ENCODE measurements around the gene DOCK2. TPM values are rescaled to one million over a fixed set of nuclear protein-coding genes. Genes with fewer than 3 reads are reported as not detected.

DOCK2 gene
- total RNA-seq, 1 donor = 167 TPM

- no peak for DNase-seq (ENCODE audit: low read depth in 2 of 3, low spot score in 2 of 3)
These were observed 210.4 kb downstream of the DOCK2 start for GRCh38 chr5:169847519-169847918.

DNA sequence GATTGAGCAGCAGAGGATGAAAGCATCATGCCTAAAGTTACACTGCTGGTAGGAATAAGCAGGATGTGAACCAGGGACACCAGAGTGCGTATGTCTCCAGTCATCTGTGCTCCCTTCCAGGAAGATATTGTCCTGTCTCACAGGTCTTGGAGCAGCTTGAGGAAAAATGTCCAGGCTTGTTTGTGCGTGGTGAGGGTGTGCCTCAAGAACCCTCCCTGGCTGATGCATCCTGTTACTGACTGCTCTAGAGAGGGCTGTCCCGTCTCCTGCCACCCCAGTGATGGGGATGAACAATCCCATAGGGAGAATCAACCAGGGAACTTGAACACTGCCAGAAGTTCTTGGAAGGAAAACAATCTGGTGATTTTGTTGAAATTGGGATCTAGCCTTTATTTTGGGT, 211.2 kb downstream of the DOCK2 start:
- no peak for DNase-seq (ENCODE audit: low read depth in 2 of 3, low spot score in 2 of 3)

DNA sequence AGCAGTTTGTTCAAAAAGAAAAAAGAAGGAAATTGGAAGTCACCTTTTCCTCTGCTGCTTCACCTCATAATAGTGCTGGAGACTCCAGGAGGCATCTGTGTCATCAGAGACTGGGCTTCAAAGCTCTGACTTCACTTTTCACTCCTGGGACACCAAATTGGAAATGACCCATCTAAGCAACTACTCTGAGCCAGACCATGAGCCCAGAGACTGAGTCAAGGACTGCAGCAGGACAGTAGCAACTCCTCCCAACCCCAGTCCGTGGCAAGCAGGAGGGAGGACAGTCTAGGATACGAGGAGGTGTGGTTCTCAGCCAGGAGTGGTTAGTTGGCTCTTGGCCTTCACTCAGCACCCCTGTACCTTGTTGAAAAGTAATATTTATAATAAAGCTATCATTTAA, 211.7 kb downstream of the DOCK2 start:
- DNase-seq (ENCODE audit: low read depth in 2 of 3, low spot score in 2 of 3) = no peak

DNA sequence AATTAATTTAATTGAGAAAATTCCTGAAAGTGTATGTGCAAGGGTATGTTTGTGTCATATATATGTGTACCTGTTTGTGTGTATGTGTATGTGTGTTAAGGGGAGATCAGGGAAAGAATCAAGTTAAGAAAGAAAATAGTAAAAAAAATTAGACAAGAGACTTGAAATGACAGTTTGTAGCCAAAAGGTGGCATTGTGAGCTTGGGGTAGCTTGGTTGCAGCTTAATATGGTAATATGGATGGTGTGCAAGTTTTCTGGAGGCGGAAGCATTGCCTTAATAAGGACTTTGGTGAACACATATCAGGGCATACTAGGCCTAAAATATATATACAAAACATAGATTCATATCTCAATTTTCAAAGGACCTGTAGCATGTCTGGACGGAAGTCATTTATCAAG, 213.3 kb downstream of the DOCK2 start:
- peak in 1 of 3 donors; percentile 21 for DNase-seq (ENCODE audit: low read depth in 2 of 3, low spot score in 2 of 3)

DNA sequence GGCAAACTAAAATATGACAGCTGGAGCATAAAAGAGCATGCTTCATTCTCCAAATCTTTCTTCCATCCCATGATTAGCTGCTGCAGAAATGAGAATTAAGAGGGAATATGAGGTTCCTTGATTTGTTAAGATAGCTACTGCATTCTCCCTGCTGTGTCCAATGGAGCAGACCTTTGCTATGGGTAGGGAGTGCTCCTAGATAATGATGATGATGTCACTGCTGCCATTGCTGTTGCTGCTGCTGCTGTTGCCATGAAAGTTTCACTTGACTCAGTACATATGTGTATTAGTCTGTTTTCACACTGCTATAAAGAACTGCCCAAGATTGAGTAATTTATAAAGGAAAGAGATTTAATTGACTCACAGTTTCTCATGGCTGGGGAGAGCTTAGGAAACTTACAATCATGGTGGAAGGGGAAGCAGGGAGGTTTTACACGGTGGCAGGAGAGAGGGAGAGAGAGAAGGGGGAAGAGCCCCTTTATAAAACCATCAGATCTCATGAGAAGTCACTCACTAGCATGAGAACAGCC, 214.3 kb downstream of the DOCK2 start:
- no peak for DNase-seq (ENCODE audit: low read depth in 2 of 3, low spot score in 2 of 3)

- peak in 1 of 3 donors; percentile 6 for DNase-seq (ENCODE audit: low read depth in 2 of 3, low spot score in 2 of 3)
These were observed 219.5 kb downstream of the DOCK2 start for GRCh38 chr5:169856571-169856970.

DNA sequence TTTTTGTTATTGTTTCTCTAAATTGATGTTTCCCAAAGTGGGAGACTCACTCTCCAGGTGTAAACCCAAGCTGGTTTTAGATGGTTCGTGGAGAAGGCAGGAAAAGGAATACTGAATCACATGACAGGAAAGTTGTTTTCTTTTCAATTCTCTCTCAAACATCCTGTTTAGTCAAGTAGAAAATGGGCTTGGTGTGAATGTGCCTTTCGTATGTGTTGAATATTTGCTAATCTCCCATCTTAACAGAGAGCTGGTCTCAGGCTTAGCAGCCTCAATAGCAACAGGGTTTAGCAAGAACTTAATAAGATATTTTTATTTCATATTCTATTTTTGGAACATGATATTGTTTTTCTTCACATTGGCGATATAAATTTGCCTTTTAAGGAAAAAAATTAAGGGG, 223.5 kb downstream of the DOCK2 start:
- no peak for DNase-seq (ENCODE audit: low read depth in 2 of 3, low spot score in 2 of 3)

DNA sequence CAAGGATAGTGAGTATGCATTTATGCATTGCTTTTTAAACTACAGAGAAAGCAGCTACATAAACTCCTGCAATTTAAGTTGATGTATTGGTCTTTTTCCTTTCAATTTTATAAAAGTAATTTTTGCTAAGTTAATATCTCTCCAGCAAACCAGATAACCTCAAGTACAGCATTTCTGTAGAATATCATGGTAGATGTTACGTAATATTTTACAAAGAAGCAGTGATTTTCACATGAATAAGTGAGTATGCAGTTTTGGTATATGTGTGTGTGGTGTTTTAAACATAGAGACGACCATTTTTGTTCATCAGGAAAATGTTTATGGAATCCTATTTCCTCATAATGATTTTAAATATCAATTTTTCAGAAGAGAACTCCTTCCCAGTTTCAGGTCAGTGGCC, 224.4 kb downstream of the DOCK2 start:
- no peak for DNase-seq (ENCODE audit: low read depth in 2 of 3, low spot score in 2 of 3)

- DNase-seq (ENCODE audit: low read depth in 2 of 3, low spot score in 2 of 3) = no peak
These were observed 224.9 kb downstream of the DOCK2 start for GRCh38 chr5:169861934-169862333.

DNA sequence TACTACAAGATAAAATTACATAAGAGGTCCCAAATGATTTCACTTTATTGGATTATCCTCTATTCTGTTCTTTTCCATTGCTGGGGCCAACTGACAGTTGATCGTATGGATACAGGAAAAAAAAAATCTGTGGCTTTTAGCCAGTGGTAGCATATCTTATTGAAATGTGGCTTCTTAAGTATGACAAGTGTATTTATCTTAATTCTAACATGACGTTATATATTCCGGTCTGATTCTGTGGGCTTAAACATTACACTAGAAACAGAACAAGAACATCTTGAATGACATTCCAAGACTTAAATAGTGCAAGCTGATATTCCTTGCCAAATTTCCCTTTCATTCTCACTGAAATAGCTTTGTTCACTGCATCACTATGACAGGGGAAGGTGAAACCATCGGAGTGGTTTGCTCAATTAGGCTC, 225.3 kb downstream of the DOCK2 start:
- no peak for DNase-seq (ENCODE audit: low read depth in 2 of 3, low spot score in 2 of 3)

DNA sequence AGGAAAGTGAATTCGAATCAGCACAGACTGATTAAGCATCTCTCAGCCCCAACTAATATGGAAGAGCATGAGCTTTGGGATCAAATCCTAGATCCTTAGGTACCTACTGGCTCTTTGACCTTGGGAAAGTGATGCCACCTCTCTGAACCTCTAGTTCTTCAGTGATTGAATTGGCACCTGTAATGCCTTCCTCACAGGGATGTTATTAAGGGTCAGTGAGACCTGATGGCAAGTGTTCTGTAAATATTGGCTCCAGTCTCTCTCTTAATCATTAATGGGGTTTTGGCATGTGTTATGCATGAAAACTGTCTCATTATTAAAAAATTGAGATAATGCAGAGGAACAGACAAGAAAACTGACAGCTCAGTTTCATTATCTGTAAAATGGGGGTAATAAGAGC, 227.4 kb downstream of the DOCK2 start:
- no peak for DNase-seq (ENCODE audit: low read depth in 2 of 3, low spot score in 2 of 3)

DNA sequence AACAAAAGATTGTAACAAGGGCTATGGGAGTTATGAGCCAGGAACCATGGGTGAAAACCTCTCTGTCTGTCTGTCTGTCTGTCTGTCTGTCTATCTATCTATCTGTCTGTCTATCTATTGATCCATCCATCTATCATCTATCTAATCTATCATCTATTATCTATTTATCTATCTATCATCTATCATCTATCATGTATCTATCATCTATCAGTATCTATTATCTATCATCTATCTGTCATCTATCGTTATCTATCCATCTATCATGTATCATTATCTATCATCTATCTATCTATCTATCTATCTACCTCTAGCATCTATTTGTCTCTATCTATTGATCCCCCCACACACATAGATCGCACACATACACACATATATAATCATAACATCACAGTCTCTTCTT, 230.3 kb downstream of the DOCK2 start:
- DNase-seq (ENCODE audit: low read depth in 2 of 3, low spot score in 2 of 3) = no peak

- DNase-seq (ENCODE audit: low read depth in 2 of 3, low spot score in 2 of 3) = no peak
These were observed 232.0 kb downstream of the DOCK2 start for GRCh38 chr5:169869066-169869465.

- no peak for DNase-seq (ENCODE audit: low read depth in 2 of 3, low spot score in 2 of 3)
These were observed 233.1 kb downstream of the DOCK2 start for GRCh38 chr5:169870211-169870610.

GRCh38 chr5:169871826-169872490, 234.9 kb downstream of the DOCK2 start:
- DNase-seq (ENCODE audit: low read depth in 2 of 3, low spot score in 2 of 3) = no peak

DNA sequence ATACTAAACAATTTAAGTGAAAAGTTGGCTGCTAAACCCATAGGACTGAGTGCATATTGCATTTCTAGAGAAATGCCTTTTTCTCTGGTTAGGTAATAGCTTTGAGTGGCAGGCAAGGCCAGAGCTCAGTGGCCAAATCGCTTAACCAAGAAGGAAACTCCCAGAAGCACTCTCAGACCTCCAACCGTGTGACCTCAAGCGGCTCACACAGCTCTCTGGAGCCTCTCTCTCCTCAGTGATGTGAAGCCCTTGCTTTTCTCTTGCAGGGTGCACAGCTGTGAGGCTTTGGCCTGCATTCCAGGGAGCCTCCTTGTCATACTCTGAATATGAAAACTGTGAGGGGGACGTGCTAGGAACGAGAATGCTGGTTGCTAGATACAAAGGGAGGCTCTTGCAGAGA, 236.6 kb downstream of the DOCK2 start:
- no peak for DNase-seq (ENCODE audit: low read depth in 2 of 3, low spot score in 2 of 3)

DNA sequence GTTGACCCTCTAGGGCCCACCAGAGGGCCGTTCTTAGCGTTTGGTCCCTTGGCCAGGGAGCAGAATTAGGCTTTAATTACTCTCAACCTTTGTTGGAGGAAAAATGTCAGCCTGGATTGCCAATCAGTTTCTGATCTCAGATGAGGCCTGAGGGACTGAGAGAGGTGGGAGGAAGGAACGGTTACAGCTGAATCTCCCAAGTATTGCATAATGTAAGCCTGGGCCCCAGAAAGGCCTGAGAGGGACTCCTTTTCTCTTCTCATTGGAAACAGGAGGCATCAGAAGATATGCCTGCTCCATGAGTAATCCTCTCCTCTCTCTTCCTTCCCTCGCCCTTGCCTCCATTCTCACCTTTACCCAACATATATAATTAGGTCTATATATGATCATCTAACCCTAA, 237.5 kb downstream of the DOCK2 start:
- no peak for DNase-seq (ENCODE audit: low read depth in 2 of 3, low spot score in 2 of 3)

DNA sequence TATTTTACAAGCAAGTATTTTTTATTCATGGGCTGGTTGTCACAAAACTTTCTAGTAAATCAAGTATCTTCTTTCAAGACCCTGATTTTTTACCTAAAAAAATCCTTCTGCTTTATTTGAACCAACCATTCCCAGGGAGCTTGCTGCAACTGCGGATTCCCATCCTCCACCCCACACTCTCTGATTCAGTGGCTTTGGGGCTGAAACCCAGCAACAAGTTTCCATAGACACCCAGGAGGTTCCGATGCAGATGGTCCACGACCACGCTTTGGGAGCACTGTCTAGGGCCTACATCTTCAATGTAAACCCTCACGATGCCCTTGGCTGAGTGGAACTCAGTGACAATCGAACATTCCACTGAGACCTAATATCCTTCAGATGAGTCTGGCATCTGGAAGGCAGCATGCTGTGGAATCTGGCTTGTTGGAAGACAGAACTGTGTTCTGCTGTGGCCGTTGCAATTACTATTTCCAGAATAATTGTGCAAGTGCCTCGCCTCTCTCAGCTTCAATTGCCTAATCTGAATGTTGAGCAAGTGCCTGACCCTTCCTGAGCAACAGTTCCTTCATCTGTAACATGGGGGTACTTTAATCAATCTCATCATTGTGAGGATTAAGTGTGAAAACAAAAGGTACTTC, 238.1 kb downstream of the DOCK2 start:
- DNase-seq (ENCODE audit: low read depth in 2 of 3, low spot score in 2 of 3) = no peak

DNA sequence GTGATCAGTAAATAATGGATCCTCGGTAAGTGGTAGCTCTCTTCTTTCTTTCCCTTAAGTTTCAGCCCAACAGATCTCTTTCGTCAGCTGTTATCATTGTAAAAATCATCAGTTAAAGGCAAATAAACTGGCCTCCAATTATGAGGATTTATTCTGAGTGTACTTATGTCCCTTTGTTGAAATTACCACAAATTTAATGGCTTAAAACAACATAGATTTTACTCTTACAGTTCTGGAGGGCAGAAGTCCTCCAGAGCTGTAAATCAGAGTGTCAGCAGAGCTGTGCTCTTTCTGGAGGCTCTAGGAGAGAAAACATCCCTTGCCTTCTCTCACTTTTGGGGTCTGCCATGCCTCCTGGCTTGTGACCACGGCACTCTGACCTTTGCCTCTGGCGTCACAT, 238.7 kb downstream of the DOCK2 start:
- DNase-seq (ENCODE audit: low read depth in 2 of 3, low spot score in 2 of 3) = no peak

DNA sequence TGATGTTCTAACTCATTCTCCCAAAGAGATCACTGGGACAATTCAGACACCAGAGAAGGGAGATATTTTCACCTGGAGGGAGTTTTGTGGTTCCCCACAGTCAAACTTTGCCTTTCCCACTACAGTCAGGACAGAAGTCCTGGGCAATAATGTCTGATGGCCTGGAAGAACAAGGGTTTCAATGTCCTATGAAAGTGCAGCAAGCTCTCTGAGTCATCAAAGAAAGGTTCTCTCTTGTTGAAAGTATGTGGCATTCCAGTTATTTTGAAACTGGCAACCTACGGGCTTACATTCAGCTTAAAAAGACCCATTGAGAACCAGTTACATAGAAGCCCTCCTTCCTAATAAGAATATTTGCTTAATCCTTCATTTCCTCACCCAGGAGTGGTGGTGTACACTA, 239.3 kb downstream of the DOCK2 start:
- no peak for DNase-seq (ENCODE audit: low read depth in 2 of 3, low spot score in 2 of 3)

GRCh38 chr5:169880012-169880663, 243.1 kb downstream of the DOCK2 start:
- DNase-seq (ENCODE audit: low read depth in 2 of 3, low spot score in 2 of 3) = peak in 2 of 3 donors; percentile 20 to 63

- no peak for DNase-seq (ENCODE audit: low read depth in 2 of 3, low spot score in 2 of 3)
These were observed 243.7 kb downstream of the DOCK2 start for GRCh38 chr5:169880785-169881184.
